Measurements from ENCODE around the gene C10orf105.

The C10orf105 gene

GRCh38 chr10:71666639-71667386, 52.8 kb downstream of the C10orf105 start:
- no peak for DNase-seq

GRCh38 chr10:71665456-71665855, 54.1 kb downstream of the C10orf105 start:
- DNase-seq, result no peak

- no peak for DNase-seq
Observed at GRCh38 chr10:71664585-71664984, 55.0 kb downstream of the C10orf105 start.

- no peak for DNase-seq
Observed at GRCh38 chr10:71663311-71663710, 56.3 kb downstream of the C10orf105 start.

- DNase-seq, result no peak
Observed at GRCh38 chr10:71661779-71662336, 57.7 kb downstream of the C10orf105 start.

All from GOT3 (cell line).